ENCODE results near the gene ZNF189. TPM values are rescaled to one million over a fixed set of nuclear protein-coding genes. Genes with fewer than 3 reads are reported as not detected.

ZNF189 gene
- polyA plus RNA-seq, 2 of the 4 experiments (the other 2 are of a cell fraction): 8.8 to 13.9 TPM

DNA sequence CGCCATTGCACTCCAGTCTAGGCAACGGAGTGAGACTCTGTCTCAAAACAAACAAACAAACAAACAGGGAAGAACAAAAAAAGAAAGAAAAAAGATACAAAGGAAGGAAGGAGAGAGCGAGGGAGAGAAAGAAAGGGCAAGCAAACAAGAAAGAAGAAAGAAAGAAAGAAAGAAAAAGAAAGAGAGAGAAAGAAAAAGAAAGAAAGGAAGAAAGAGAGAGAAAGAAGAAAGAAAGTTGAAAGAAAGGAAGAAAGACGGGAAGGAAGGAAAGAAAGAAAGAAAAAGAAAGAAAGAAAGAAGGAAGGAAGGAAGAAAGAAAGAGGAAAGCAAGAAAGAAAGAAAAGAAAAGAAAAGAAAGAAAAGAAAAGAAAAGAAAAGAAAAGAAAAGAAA is 50.0 kb downstream of the ZNF189 start (continued):
- TF ChIP-seq ESRRA (IDR thresholded peaks at IDR 0.05; ENCODE audit: borderline replicate concordance, low read length) (no peak), HOXB5 (CRISPR knock-in tag; IDR thresholded peaks at IDR 0.05) (no peak), RAD21 (conservative IDR thresholded peaks at IDR 0.05 in 1 of 2, IDR thresholded peaks at IDR 0.05 in 1 of 2) (no peak), CEBPB (IDR thresholded peaks at IDR 0.05) (no peak), NFE2L2 (conservative IDR thresholded peaks at IDR 0.05; ENCODE audit: low read length) (no peak)
- TF ChIP-seq, protein P1, sequence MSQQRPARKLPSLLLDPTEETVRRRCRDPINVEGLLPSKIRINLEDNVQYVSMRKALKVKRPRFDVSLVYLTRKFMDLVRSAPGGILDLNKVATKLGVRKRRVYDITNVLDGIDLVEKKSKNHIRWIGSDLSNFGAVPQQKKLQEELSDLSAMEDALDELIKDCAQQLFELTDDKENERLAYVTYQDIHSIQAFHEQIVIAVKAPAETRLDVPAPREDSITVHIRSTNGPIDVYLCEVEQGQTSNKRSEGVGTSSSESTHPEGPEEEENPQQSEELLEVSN (IDR thresholded peaks at IDR 0.05; ENCODE audit: borderline replicate concordance, low read depth): no peak

DNA sequence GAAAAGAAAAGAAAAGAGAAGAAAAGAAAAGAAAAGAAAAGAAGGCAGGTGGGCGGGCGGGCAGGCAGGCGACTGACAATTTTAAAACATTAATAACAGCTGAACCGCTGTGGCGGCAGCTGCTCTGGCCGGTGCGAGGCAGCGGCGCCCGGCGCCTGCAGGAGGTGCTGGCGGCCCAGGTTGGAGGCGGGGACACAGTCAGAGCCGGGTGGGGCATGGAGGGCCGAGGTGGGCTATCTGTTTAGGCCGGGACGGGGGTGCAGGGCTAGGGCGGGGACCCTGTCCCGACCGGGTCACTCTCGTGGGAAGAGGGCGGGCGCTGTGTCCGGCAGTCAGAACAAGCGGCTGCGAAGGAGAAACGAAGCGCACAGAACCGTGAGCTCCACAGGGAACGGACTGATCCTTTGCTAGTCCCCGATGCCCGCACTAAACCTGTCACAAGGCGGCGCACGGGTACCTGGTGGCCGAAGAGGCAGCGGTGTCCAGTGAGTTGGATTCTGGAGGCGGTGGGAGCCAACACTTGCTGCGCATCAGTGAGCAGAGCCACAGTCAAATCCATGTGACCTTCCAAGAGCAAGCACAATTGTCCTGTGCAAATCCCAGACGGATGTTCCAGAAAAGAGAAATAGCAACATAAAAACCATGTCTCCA is 50.5 kb downstream of the ZNF189 start:
- H3K4me3 ChIP-seq: peak overlapping the region; percentile 49
- POLR2A ChIA-PET: interaction anchor here (1.0 kb wide), 3 partner anchors 38 to 133 kb away, joined by 3 read pairs; partner anchors contain the start of gene ZNF189
- under 1% methylated on average over 35 of the region's 40 CpGs for WGBS (ENCODE audit: missing lambda C conversion rate)
- H3K4me2 ChIP-seq: peak overlapping the region; percentile 71
- FAIRE-seq (peak; percentile 61), DNase-seq (ENCODE audit: low read depth in 1 of 2, low spot score in 1 of 2) (peak; percentile 86 to 89), ATAC-seq (peak; percentile 99 to 100)
- 0 out of 3 replicates have a peak, but pooled peaks cover 4% of the 10 kb centered on the region for H3K4me1 ChIP-seq
- CTCF ChIA-PET: interaction anchor here (0.6 to 5.9 kb wide), 47 partner anchors 10 to 992 kb away, joined by 3 to 81 read pairs (median 4); partner anchors contain the start of genes ALDOB and RNF20
- peaks cover 13% of the 10 kb centered on the region; the same call in 2 of the 3 replicates for H3K9me3 ChIP-seq
- H3K27ac ChIP-seq: peak overlapping the region; percentile 85 to 92
- TF ChIP-seq MAZ (IDR thresholded peaks at IDR 0.05; ENCODE audit: borderline replicate concordance, low read depth, low read length): no peak
- TF ChIP-seq GATA3 (IDR thresholded peaks at IDR 0.05; ENCODE audit: borderline replicate concordance): no peak
- TF ChIP-seq HOXB5 (CRISPR knock-in tag; IDR thresholded peaks at IDR 0.05): no peak
- TF ChIP-seq CEBPB (IDR thresholded peaks at IDR 0.05): no peak
- no peak for TF ChIP-seq ZSCAN20 (CRISPR knock-in tag; IDR thresholded peaks at IDR 0.05)
- no peak for TF ChIP-seq ZNF302 (CRISPR knock-in tag; IDR thresholded peaks at IDR 0.05)
- TF ChIP-seq RARB (CRISPR knock-in tag; IDR thresholded peaks at IDR 0.05): no peak
- TF ChIP-seq ATOH8 (CRISPR knock-in tag; IDR thresholded peaks at IDR 0.05; ENCODE audit: low read depth): no peak
- TF ChIP-seq SMC3 (IDR thresholded peaks at IDR 0.05): peak; percentile 71
- no peak for TF ChIP-seq JUN (IDR thresholded peaks at IDR 0.05)
- no peak for TF ChIP-seq ESRRA (IDR thresholded peaks at IDR 0.05; ENCODE audit: borderline replicate concordance, low read length)
- no peak for TF ChIP-seq FOSL2 (IDR thresholded peaks at IDR 0.05)
- no peak for TF ChIP-seq FOSL2 (CRISPR knock-in tag; IDR thresholded peaks at IDR 0.05)
- TF ChIP-seq PBX3 (IDR thresholded peaks at IDR 0.05): no peak
- no peak for TF ChIP-seq REST (IDR thresholded peaks at IDR 0.05)
- no peak for TF ChIP-seq KDM5A (IDR thresholded peaks at IDR 0.05)
- no peak for TF ChIP-seq EP300 (IDR thresholded peaks at IDR 0.05)
- no peak for TF ChIP-seq KDM1A (IDR thresholded peaks at IDR 0.05; ENCODE audit: low read depth)
- TF ChIP-seq MAX (IDR thresholded peaks at IDR 0.05): peak; percentile 22; the same call in 1 of the 2 replicates
- TF ChIP-seq, protein P1 (IDR thresholded peaks at IDR 0.05; ENCODE audit: borderline replicate concordance, low read depth): peak; percentile 45; the same call in 1 of the 2 replicates
- TF ChIP-seq BHLHE40 (IDR thresholded peaks at IDR 0.05; ENCODE audit: low read depth, low read length): no peak
- TF ChIP-seq TFCP2L1 (CRISPR knock-in tag; IDR thresholded peaks at IDR 0.05): no peak
- no peak for TF ChIP-seq BCL3 (IDR thresholded peaks at IDR 0.05)
- no peak for TF ChIP-seq HOXA7 (CRISPR knock-in tag; IDR thresholded peaks at IDR 0.05)
- TF ChIP-seq, protein P2, sequence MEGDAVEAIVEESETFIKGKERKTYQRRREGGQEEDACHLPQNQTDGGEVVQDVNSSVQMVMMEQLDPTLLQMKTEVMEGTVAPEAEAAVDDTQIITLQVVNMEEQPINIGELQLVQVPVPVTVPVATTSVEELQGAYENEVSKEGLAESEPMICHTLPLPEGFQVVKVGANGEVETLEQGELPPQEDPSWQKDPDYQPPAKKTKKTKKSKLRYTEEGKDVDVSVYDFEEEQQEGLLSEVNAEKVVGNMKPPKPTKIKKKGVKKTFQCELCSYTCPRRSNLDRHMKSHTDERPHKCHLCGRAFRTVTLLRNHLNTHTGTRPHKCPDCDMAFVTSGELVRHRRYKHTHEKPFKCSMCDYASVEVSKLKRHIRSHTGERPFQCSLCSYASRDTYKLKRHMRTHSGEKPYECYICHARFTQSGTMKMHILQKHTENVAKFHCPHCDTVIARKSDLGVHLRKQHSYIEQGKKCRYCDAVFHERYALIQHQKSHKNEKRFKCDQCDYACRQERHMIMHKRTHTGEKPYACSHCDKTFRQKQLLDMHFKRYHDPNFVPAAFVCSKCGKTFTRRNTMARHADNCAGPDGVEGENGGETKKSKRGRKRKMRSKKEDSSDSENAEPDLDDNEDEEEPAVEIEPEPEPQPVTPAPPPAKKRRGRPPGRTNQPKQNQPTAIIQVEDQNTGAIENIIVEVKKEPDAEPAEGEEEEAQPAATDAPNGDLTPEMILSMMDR (IDR thresholded peaks at IDR 0.05): peak; percentile 79
- no peak for TF ChIP-seq HEYL (CRISPR knock-in tag; IDR thresholded peaks at IDR 0.05)

Measured in A549 (cell line).